Activated naive CD4-positive, alpha-beta T cell treated with anti-CD3 and anti-CD28 coated beads, Interleukin-2, amount 10 ng/mL, durations not matched to agents 7 days and 5 days (primary cell): ENCODE measurements around the gene PARP8.

ENCODE experiments used
- CTCF ChIA-PET: fragments of 350-600 bp; sonication (Branson Sonifier 250); formaldehyde crosslinking; loops from one replicate; lab custom pipeline; 2021; ENCODE audit warnings: antibody characterized with exemption; lab: Charles Lee
- DNase-seq: peaks from one replicate; pipeline ENCODE4 v3.0.0-alpha.2; 2020
- H3K27ac Mint-ChIP-seq: one replicate; pipeline ENCODE4 v1.8.0; 2021; ENCODE audit warnings: mild to moderate bottlenecking, moderate library complexity, mixed read lengths
- H3K27me3 Mint-ChIP-seq: one replicate; pipeline ENCODE4 v1.8.0; 2021; ENCODE audit warnings: mild to moderate bottlenecking, mixed read lengths
- H3K36me3 Mint-ChIP-seq: one replicate; pipeline ENCODE4 v1.8.0; 2021; ENCODE audit warnings: mixed read lengths
- H3K4me1 Mint-ChIP-seq: one replicate; pipeline ENCODE4 v1.8.0; 2021; ENCODE audit warnings: mixed read lengths
- H3K4me3 Mint-ChIP-seq: one replicate; pipeline ENCODE4 v1.8.0; 2021; ENCODE audit warnings: mild to moderate bottlenecking, moderate library complexity, mixed read lengths
- H3K9me3 Mint-ChIP-seq: one replicate; pipeline ENCODE4 v1.8.0; 2021; ENCODE audit warnings: mixed read lengths

PARP8 gene

GRCh38 chr5:50832657-50833284 is 166.3 kb downstream of the PARP8 start:
- DNase-seq = no peak
- Mint-ChIP-seq H3K4me1 (no peaks in the 10 kb centered on the region), H3K27me3 (no peaks in the 10 kb centered on the region), H3K9me3 (no peaks in the 10 kb centered on the region), H3K4me3 (no peak overlapping the region), H3K36me3 (peaks cover 48% of the 10 kb centered on the region), H3K27ac (no peak overlapping the region)
- CTCF ChIA-PET = no interaction called here

- peaks cover 47% of the 10 kb centered on the region for H3K36me3 Mint-ChIP-seq
- no peaks in the 10 kb centered on the region for H3K9me3 Mint-ChIP-seq
- H3K4me3 Mint-ChIP-seq = no peak overlapping the region
- DNase-seq = no peak
- H3K27me3 Mint-ChIP-seq = no peaks in the 10 kb centered on the region
- CTCF ChIA-PET = no interaction called here
- no peaks in the 10 kb centered on the region for H3K4me1 Mint-ChIP-seq
- H3K27ac Mint-ChIP-seq = no peak overlapping the region
Observed at GRCh38 chr5:50836356-50836755, 169.9 kb downstream of the PARP8 start.

DNA sequence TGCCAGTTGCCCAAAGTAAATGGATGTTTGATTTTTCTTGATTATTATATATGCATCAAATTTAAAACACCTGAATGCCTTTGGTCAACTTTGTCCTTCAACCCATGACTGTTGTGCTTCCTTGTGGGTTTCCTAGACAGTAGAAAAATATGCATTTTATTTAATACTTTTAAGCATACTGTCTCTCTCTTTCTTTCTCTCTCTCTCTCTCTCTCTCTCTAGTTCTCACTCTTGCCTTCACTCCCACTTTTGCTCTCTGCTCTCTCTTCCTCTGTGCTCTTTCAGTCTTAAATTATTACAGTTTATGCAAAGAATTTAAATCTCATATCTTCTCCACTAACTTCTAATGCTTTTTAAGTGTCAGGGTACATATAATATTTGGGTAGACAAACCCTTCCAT is 173.0 kb downstream of the PARP8 start:
- Mint-ChIP-seq H3K27me3 (no peaks in the 10 kb centered on the region), H3K27ac (no peak overlapping the region), H3K36me3 (peaks cover 48% of the 10 kb centered on the region), H3K4me3 (no peak overlapping the region), H3K4me1 (no peaks in the 10 kb centered on the region), H3K9me3 (no peaks in the 10 kb centered on the region)
- CTCF ChIA-PET = no interaction called here
- no peak for DNase-seq

DNA sequence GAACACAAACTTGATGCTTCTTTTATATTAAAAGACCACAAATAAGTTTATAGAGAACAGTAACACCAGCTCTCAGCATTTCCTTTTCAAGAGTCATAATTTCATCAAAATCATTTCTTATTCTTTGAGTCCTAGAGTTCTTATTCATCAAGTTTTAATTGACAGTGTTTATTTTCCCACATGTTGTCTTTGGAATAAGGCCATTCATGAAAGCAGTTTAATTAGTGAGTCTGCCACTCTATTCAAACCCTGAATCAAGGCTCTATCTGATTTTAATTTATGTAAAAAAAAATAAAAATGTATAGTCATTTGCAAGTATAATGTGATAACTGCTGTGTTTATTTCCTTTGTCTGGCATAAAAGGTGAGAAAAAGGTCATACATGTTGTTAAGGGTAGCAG is 176.7 kb downstream of the PARP8 start:
- no peak for DNase-seq
- Mint-ChIP-seq H3K9me3 (no peaks in the 10 kb centered on the region), H3K4me1 (no peaks in the 10 kb centered on the region), H3K27ac (no peak overlapping the region), H3K27me3 (no peaks in the 10 kb centered on the region), H3K4me3 (no peak overlapping the region), H3K36me3 (peaks cover 24% of the 10 kb centered on the region)
- CTCF ChIA-PET = no interaction called here

DNA sequence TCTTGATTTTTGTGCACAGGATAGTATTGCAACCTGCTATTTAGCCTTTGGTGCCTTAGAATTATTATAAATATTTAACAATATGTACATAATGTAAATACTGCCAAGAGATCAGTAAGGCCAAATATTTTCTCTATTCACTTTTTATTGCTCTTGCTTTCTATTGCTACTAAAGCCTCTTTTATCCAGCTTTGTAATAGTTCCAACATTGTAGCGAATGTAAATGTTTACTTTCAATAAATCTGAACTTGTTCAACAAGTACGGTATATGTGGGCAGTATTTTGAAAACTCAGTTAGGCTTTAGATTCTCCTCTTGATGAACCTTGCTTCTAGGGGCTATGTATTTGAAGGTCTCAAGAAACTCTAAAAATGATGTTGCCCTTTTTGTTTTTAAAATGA is 179.8 kb downstream of the PARP8 start:
- H3K27me3 Mint-ChIP-seq = no peaks in the 10 kb centered on the region
- H3K27ac Mint-ChIP-seq = no peak overlapping the region
- H3K9me3 Mint-ChIP-seq = no peaks in the 10 kb centered on the region
- no peak for DNase-seq
- no peak overlapping the region for H3K4me3 Mint-ChIP-seq
- H3K4me1 Mint-ChIP-seq = no peaks in the 10 kb centered on the region
- peaks cover 8% of the 10 kb centered on the region for H3K36me3 Mint-ChIP-seq
- CTCF ChIA-PET = no interaction called here

- CTCF ChIA-PET = no interaction called here
- no peak for DNase-seq
- Mint-ChIP-seq H3K27me3 (peaks cover under 1% of the 10 kb centered on the region), H3K36me3 (no peaks in the 10 kb centered on the region), H3K9me3 (no peaks in the 10 kb centered on the region), H3K27ac (no peak overlapping the region), H3K4me3 (no peak overlapping the region), H3K4me1 (peaks cover 5% of the 10 kb centered on the region)
Observed at GRCh38 chr5:50849554-50849953, 183.1 kb downstream of the PARP8 start.

DNA sequence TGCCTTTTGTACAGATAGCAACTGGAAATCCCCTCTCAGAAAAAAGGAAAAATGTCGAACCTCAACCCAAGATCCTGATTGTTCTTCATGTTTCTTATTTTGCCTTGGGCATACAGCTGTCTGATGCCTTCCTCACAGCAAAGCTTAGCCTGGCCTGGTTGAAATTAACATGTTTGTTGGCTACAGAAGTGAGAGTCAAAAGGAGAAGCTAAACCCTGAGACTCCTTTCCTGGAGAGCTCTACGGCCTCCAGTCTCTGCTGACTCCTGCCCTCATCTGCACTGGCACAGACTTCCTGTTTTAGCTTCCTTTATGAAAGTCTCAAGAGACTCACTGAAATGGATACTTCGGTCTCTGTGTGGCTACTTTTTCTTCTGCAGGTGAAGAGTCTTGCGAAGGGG is 186.7 kb downstream of the PARP8 start:
- no peak overlapping the region for H3K4me3 Mint-ChIP-seq

GRCh38 chr5:50854082-50854481 is 187.6 kb downstream of the PARP8 start:
- H3K4me1 Mint-ChIP-seq = peaks cover 10% of the 10 kb centered on the region
- H3K27me3 Mint-ChIP-seq = peaks cover 9% of the 10 kb centered on the region
- no peaks in the 10 kb centered on the region for H3K9me3 Mint-ChIP-seq
- CTCF ChIA-PET = no interaction called here
- no peak overlapping the region for H3K27ac Mint-ChIP-seq
- H3K36me3 Mint-ChIP-seq = no peaks in the 10 kb centered on the region
- no peak overlapping the region for H3K4me3 Mint-ChIP-seq
- no peak for DNase-seq

More for the DNA sequence above, 186.7 kb downstream of the PARP8 start:
- peaks cover 7% of the 10 kb centered on the region for H3K27me3 Mint-ChIP-seq
- CTCF ChIA-PET = interaction anchor here (0.7 kb wide), 1 partner anchor 26 kb away, joined by 3 read pairs; no protein-coding TSS in a partner anchor
- no peak for DNase-seq
- no peaks in the 10 kb centered on the region for H3K9me3 Mint-ChIP-seq
- H3K27ac Mint-ChIP-seq = no peak overlapping the region
- H3K36me3 Mint-ChIP-seq = no peaks in the 10 kb centered on the region
- peaks cover 10% of the 10 kb centered on the region for H3K4me1 Mint-ChIP-seq

DNA sequence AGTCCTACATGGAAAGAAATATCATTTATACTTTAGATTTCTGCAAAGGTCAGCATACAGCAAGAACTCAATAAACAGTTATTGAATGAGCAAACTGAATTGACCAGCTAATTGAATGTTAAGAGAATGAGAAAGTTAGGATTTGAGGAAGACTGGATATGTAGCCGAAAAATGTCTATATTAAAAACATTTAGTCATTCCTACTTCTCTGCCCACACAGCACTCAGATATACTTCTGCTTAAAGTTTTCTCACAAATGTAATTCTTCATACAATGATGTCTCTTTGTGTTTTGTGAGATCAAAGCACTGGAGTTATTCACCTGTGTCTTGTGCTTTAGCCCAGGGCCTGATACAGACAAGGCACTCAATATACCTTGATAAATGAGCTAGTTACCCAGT is 188.6 kb downstream of the PARP8 start:
- DNase-seq = no peak
- Mint-ChIP-seq H3K27ac (no peak overlapping the region), H3K4me3 (no peak overlapping the region), H3K36me3 (no peaks in the 10 kb centered on the region), H3K27me3 (peaks cover 13% of the 10 kb centered on the region), H3K4me1 (peaks cover 10% of the 10 kb centered on the region), H3K9me3 (no peaks in the 10 kb centered on the region)
- CTCF ChIA-PET = no interaction called here

GRCh38 chr5:50856401-50857119 is 190.1 kb downstream of the PARP8 start:
- H3K27me3 Mint-ChIP-seq = peaks cover 16% of the 10 kb centered on the region

DNA sequence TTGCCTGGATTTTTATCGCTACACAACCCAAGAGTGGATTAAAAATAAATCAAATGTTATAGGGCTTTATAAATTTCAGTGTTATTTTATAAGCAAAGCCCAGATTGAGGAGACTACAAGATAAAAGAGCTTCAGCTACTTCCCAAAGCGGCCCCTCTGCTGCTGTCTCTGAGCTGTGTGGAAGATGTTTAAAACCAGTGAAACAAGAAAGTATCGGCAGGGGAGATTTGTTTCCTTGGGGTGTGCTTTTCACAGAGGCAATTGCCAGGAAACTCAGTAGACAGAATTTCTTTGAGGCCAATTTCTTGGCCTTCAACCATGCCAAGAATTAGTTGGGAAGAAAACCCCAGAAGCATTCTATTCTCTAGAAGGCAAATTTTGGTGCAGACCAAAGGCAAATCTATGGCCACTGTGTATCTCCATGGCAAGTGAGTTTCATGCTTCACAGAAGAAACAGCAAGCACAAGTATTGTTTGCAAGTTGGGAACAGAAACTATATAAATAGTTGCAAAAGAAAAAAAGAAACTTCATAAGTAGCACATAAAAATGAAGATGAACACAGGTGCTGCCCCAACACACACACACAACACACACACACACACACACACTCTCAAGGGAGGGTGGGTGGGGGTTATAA is 197.2 kb downstream of the PARP8 start:
- H3K36me3 Mint-ChIP-seq = no peaks in the 10 kb centered on the region
- no peak overlapping the region for H3K4me3 Mint-ChIP-seq
- no peaks in the 10 kb centered on the region for H3K4me1 Mint-ChIP-seq
- CTCF ChIA-PET = no interaction called here
- peaks cover 15% of the 10 kb centered on the region for H3K27me3 Mint-ChIP-seq
- no peak overlapping the region for H3K27ac Mint-ChIP-seq
- H3K9me3 Mint-ChIP-seq = no peaks in the 10 kb centered on the region
- no peak for DNase-seq

More at GRCh38 chr5:50856401-50857119, 190.1 kb downstream of the PARP8 start:
- no peak for DNase-seq
- H3K36me3 Mint-ChIP-seq = no peaks in the 10 kb centered on the region
- H3K4me1 Mint-ChIP-seq = peaks cover 10% of the 10 kb centered on the region
- no peaks in the 10 kb centered on the region for H3K9me3 Mint-ChIP-seq
- no peak overlapping the region for H3K4me3 Mint-ChIP-seq
- CTCF ChIA-PET = no interaction called here
- no peak overlapping the region for H3K27ac Mint-ChIP-seq

DNA sequence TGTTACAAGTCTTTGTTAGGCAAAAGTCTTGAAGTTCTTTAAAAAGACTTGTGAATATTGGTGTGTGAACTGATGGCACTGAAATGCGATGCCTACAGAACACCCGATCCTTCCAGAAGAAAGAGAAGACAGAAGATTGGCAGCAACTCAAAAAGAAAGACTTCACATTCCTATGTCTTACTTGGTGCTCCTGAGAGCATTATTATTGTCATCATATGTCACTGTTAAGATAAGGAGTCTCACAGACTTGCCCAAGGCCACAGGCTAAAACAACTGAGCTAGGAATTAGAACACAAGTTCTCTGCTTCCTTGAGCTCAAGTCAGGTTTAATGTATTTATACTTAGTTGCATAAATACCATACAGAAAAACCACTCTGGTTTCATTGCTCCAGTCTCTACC is 198.0 kb downstream of the PARP8 start:
- H3K4me3 Mint-ChIP-seq = no peak overlapping the region
- no peak overlapping the region for H3K27ac Mint-ChIP-seq
- CTCF ChIA-PET = no interaction called here
- no peaks in the 10 kb centered on the region for H3K36me3 Mint-ChIP-seq
- peaks cover 11% of the 10 kb centered on the region for H3K27me3 Mint-ChIP-seq
- H3K9me3 Mint-ChIP-seq = no peaks in the 10 kb centered on the region
- no peak for DNase-seq
- no peaks in the 10 kb centered on the region for H3K4me1 Mint-ChIP-seq

GRCh38 chr5:50866415-50866814 is 200.0 kb downstream of the PARP8 start:
- no peak for DNase-seq
- CTCF ChIA-PET = no interaction called here
- Mint-ChIP-seq H3K4me1 (no peaks in the 10 kb centered on the region), H3K9me3 (no peaks in the 10 kb centered on the region), H3K27me3 (peaks cover 6% of the 10 kb centered on the region), H3K4me3 (no peak overlapping the region), H3K27ac (no peak overlapping the region), H3K36me3 (no peaks in the 10 kb centered on the region)

DNA sequence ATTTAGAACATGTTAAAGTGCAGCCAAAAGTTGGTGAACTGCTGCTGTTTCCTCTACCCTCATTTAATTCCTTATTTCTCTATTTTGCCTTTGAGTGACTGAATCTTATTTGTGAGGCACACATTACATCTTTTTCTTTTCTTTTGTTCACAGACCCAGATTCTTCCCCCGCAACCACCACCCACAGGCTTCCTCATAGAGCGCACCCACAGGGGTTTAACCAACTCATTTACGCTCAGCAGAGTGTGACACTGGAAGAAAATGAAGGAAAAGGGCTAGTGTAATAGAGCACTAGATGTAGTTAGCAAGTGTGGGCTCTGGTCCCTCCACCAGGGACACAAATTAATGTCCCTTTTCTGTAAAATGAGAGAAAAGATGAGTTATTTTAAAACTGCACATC is 200.7 kb downstream of the PARP8 start:
- Mint-ChIP-seq H3K27ac (no peak overlapping the region), H3K4me1 (no peaks in the 10 kb centered on the region), H3K4me3 (no peak overlapping the region), H3K27me3 (peaks cover 6% of the 10 kb centered on the region), H3K9me3 (no peaks in the 10 kb centered on the region), H3K36me3 (no peaks in the 10 kb centered on the region)
- no peak for DNase-seq
- CTCF ChIA-PET = no interaction called here
